NCI-H1417 treated with DMSO at 0.1 percent for 48 hours (cell line): ENCODE results near the gene TMEM240.
"Not testable (repeated sequence)": the region's sequence is repeated elsewhere in the genome, so short reads cannot be mapped to it uniquely, and the experiment has no call there.

Experiments
- DNase-seq: peaks from one replicate; lab custom pipeline; 2025; lab: John Stamatoyannopoulos, UW

Gene TMEM240

GRCh38 chr1:1540818-1541628 lies 599 bp upstream of the TMEM240 start:
- no peak for DNase-seq

- no peak for DNase-seq
Observed at GRCh38 chr1:1539310-1540089, 924 bp downstream of the TMEM240 start.

GRCh38 chr1:1538989-1539309 lies 1.5 kb downstream of the TMEM240 start:
- no peak for DNase-seq

- DNase-seq, result no peak
Observed at GRCh38 chr1:1538334-1538733, 2.1 kb downstream of the TMEM240 start.

GRCh38 chr1:1537626-1538250 lies 2.7 kb downstream of the TMEM240 start:
- DNase-seq, result no peak

- DNase-seq, result no peak
Observed at GRCh38 chr1:1536938-1537546, 3.4 kb downstream of the TMEM240 start.

- no peak for DNase-seq
Observed at GRCh38 chr1:1536019-1536937, 4.1 kb downstream of the TMEM240 start.

- DNase-seq, result no peak
Observed at GRCh38 chr1:1535201-1536018, 5.0 kb downstream of the TMEM240 start.

GRCh38 chr1:1534401-1535154 lies 5.8 kb downstream of the TMEM240 start:
- DNase-seq, result no peak

- DNase-seq, result not testable (repeated sequence)
Observed at GRCh38 chr1:1533894-1534291, 6.5 kb downstream of the TMEM240 start.

- DNase-seq, result not testable (repeated sequence)
Observed at GRCh38 chr1:1533176-1533893, 7.1 kb downstream of the TMEM240 start.

- no peak for DNase-seq
Observed at GRCh38 chr1:1531947-1532346, 8.5 kb downstream of the TMEM240 start.

GRCh38 chr1:1529936-1530335 lies 10.5 kb downstream of the TMEM240 start:
- no peak for DNase-seq

- no peak for DNase-seq
Observed at GRCh38 chr1:1529321-1529720, 11.1 kb downstream of the TMEM240 start.

- no peak for DNase-seq
Observed at GRCh38 chr1:1528301-1529267, 11.8 kb downstream of the TMEM240 start.

GRCh38 chr1:1527092-1527816 lies 13.2 kb downstream of the TMEM240 start:
- DNase-seq, result no peak

- DNase-seq, result not testable (repeated sequence)
Observed at GRCh38 chr1:1526476-1526875, 13.9 kb downstream of the TMEM240 start.
